Ascending aorta (tissue), 2 donors: ENCODE results near the gene FGFRL1. TPM values are rescaled to one million over a fixed set of nuclear protein-coding genes. Genes with fewer than 3 reads are reported as not detected.

Experiments
- DNase-seq, 2 donors: peaks; one replicate each; pipeline ENCODE4 v3.0.0-alpha.2; 2019; ENCODE audit warnings: low spot score in 2 of 2
- H3K27ac ChIP-seq, 2 donors: fragments of 200-600 bp; sonication (generic); one replicate each; pipeline ENCODE4 v1.5.1; 2016 to 2017; ENCODE audit warnings: mild to moderate bottlenecking in 1 of 2
- H3K27me3 ChIP-seq: fragments of 200-600 bp; sonication (generic); one replicate; pipeline ENCODE4 v1.5.1; 2017
- H3K36me3 ChIP-seq, 2 donors: fragments of 200-600 bp; sonication (generic); one replicate each; pipeline ENCODE4 v1.5.1; 2016
- H3K4me1 ChIP-seq, 2 donors: fragments of 200-600 bp; sonication (generic); one replicate each; pipeline ENCODE4 v1.5.1; 2016 to 2017; ENCODE audit warnings: mild to moderate bottlenecking in 1 of 2
- H3K4me3 ChIP-seq, 2 donors: fragments of 200-600 bp; sonication (generic); one replicate each; pipeline ENCODE4 v1.5.1; 2016 to 2017; ENCODE audit warnings: mild to moderate bottlenecking in 1 of 2
- H3K9me3 ChIP-seq, 2 donors: fragments of 200-600 bp; sonication (generic); one replicate each; pipeline ENCODE4 v1.5.1; 2016
- CTCF ChIP-seq, 3 experiments: fragments of 200-600 bp in 2 of 3; fragments of 450-650 bp in 1 of 3; sonication (generic) in 2 of 3; IDR thresholded peaks; one replicate each; pipeline ENCODE4 v1.5.1; 2016 to 2019; ENCODE audit warnings: antibody characterized with exemption in 3 of 3, mild to moderate bottlenecking in 1 of 3, moderate library complexity in 1 of 3
- intact Hi-C: fragments of 100-400 bp; cut with DNase I; formaldehyde crosslinking; loops from one replicate; pipeline ENCODE4 v1.15.1; 2023
- total RNA-seq: library from RNA; depleted of rRNA; stranded (reverse); fragments of >200 nt; gene quantifications from one replicate; pipeline ENCODE4 v1.1.0, GENCODE V29; 2016

The FGFRL1 gene
- total RNA-seq, 1 donor from 2014 or later, result 79.1 TPM

- no peak overlapping the region for H3K4me3 ChIP-seq
- no peaks in the 10 kb centered on the region for H3K27me3 ChIP-seq
- TF ChIP-seq CTCF (IDR thresholded peaks at IDR 0.05), result no peak
- intact Hi-C loops, result no loop called here
- peaks cover 8 to 28% of the 10 kb centered on the region in 2 donors for H3K36me3 ChIP-seq
- H3K4me1 ChIP-seq, result peaks cover 9 to 16% of the 10 kb centered on the region in 2 donors
- H3K9me3 ChIP-seq, result no peaks in the 10 kb centered on the region
- H3K27ac ChIP-seq, result no peak overlapping the region
- peak in 1 of 2 donors; percentile 61 for DNase-seq
These were observed 43.2 kb upstream of the FGFRL1 start for GRCh38 chr4:968221-968620.

- Histone ChIP-seq H3K4me1 (peaks cover 9 to 16% of the 10 kb centered on the region in 2 donors), H3K36me3 (peaks cover 5 to 26% of the 10 kb centered on the region in 2 donors), H3K27ac (no peak overlapping the region), H3K4me3 (no peak overlapping the region), H3K9me3 (no peaks in the 10 kb centered on the region), H3K27me3 (no peaks in the 10 kb centered on the region)
- intact Hi-C loops, result no loop called here
- DNase-seq, result no peak
- no peak for TF ChIP-seq CTCF (IDR thresholded peaks at IDR 0.05)
These were observed 42.6 kb upstream of the FGFRL1 start for GRCh38 chr4:968621-969394.

GRCh38 chr4:970046-970745, 41.2 kb upstream of the FGFRL1 start:
- Histone ChIP-seq H3K4me1 (peaks cover 9 to 16% of the 10 kb centered on the region in 2 donors), H3K36me3 (peaks cover 2 to 16% of the 10 kb centered on the region in 2 donors), H3K27ac (no peak overlapping the region), H3K9me3 (no peaks in the 10 kb centered on the region), H3K27me3 (no peaks in the 10 kb centered on the region), H3K4me3 (no peak overlapping the region)
- no peak for DNase-seq
- intact Hi-C loops, result no loop called here
- no peak for TF ChIP-seq CTCF (IDR thresholded peaks at IDR 0.05)

GRCh38 chr4:970854-971520, 40.4 kb upstream of the FGFRL1 start:
- Histone ChIP-seq H3K9me3 (no peaks in the 10 kb centered on the region), H3K36me3 (peaks cover 0 to 8% of the 10 kb centered on the region in 2 donors), H3K4me1 (peaks cover 9 to 16% of the 10 kb centered on the region in 2 donors), H3K27me3 (no peaks in the 10 kb centered on the region), H3K27ac (no peak overlapping the region), H3K4me3 (no peak overlapping the region)
- no peak for DNase-seq
- intact Hi-C loops, result no loop called here
- TF ChIP-seq CTCF (IDR thresholded peaks at IDR 0.05), result no peak

- no peaks in the 10 kb centered on the region for H3K9me3 ChIP-seq
- peak overlapping the region; percentile 84 to 92 for H3K4me3 ChIP-seq
- H3K27me3 ChIP-seq, result no peaks in the 10 kb centered on the region
- peaks cover 9 to 16% of the 10 kb centered on the region in 2 donors for H3K4me1 ChIP-seq
- no peak for TF ChIP-seq CTCF (IDR thresholded peaks at IDR 0.05)
- DNase-seq, result no peak
- intact Hi-C loops, result no loop called here
- no peaks in the 10 kb centered on the region for H3K36me3 ChIP-seq
- H3K27ac ChIP-seq, result no peak overlapping the region
These were observed 39.5 kb upstream of the FGFRL1 start for GRCh38 chr4:971666-972500.
